ENCODE data around the gene ASTL. TPM values are rescaled to one million over a fixed set of nuclear protein-coding genes. Genes with fewer than 3 reads are reported as not detected.

The ASTL gene
- polyA plus RNA-seq, 2 donors: 0.26 to 0.32 TPM

- no peaks in the 10 kb centered on the region for H3K36me3 ChIP-seq (ENCODE audit: control insufficient read depth in 2 of 2, insufficient read depth in 2 of 2, low read length in 1 of 2)
- 59 to 60% methylated on average over 7 of the region's 7 CpGs for WGBS, 2 donors
- no peaks in the 10 kb centered on the region for H3K27me3 ChIP-seq (ENCODE audit: control insufficient read depth in 1 of 2, insufficient read depth in 2 of 2, low read length in 2 of 2)
- H3K4me1 ChIP-seq (ENCODE audit: control insufficient read depth in 2 of 2, insufficient read depth in 2 of 2, low read length in 1 of 2): peaks cover 3 to 6% of the 10 kb centered on the region in 2 donors
- no peak overlapping the region for H3K4me3 ChIP-seq (ENCODE audit: low read depth in 1 of 2, low read length in 2 of 2)
- H3K9me3 ChIP-seq (ENCODE audit: control insufficient read depth in 2 of 2, insufficient read depth in 1 of 2, low read depth in 1 of 2, low read length in 1 of 2): peaks cover 0 to 4% of the 10 kb centered on the region in 2 donors
- no peak overlapping the region for H3K27ac ChIP-seq (ENCODE audit: low read depth in 2 of 2, low read length in 1 of 2)
Observed at GRCh38 chr2:96120991-96121390, 17.3 kb downstream of the ASTL start.

GRCh38 chr2:96120091-96120720, 18.1 kb downstream of the ASTL start:
- Histone ChIP-seq H3K27ac (ENCODE audit: low read depth in 2 of 2, low read length in 1 of 2) (no peak overlapping the region), H3K4me1 (ENCODE audit: control insufficient read depth in 2 of 2, insufficient read depth in 2 of 2, low read length in 1 of 2) (peaks cover 3 to 8% of the 10 kb centered on the region in 2 donors), H3K36me3 (ENCODE audit: control insufficient read depth in 2 of 2, insufficient read depth in 2 of 2, low read length in 1 of 2) (no peaks in the 10 kb centered on the region), H3K27me3 (ENCODE audit: control insufficient read depth in 1 of 2, insufficient read depth in 2 of 2, low read length in 2 of 2) (no peaks in the 10 kb centered on the region), H3K9me3 (ENCODE audit: control insufficient read depth in 2 of 2, insufficient read depth in 1 of 2, low read depth in 1 of 2, low read length in 1 of 2) (peaks cover 0 to 9% of the 10 kb centered on the region in 2 donors), H3K4me3 (ENCODE audit: low read depth in 1 of 2, low read length in 2 of 2) (no peak overlapping the region)
- WGBS, 2 donors: 46 to 56% methylated on average over 11 of the region's 11 CpGs

- H3K4me1 ChIP-seq (ENCODE audit: control insufficient read depth in 2 of 2, insufficient read depth in 2 of 2, low read length in 1 of 2): peaks cover 3 to 8% of the 10 kb centered on the region in 2 donors
- H3K27me3 ChIP-seq (ENCODE audit: control insufficient read depth in 1 of 2, insufficient read depth in 2 of 2, low read length in 2 of 2): no peaks in the 10 kb centered on the region
- peaks cover 0 to 9% of the 10 kb centered on the region in 2 donors for H3K9me3 ChIP-seq (ENCODE audit: control insufficient read depth in 2 of 2, insufficient read depth in 1 of 2, low read depth in 1 of 2, low read length in 1 of 2)
- H3K36me3 ChIP-seq (ENCODE audit: control insufficient read depth in 2 of 2, insufficient read depth in 2 of 2, low read length in 1 of 2): no peaks in the 10 kb centered on the region
- H3K27ac ChIP-seq (ENCODE audit: low read depth in 2 of 2, low read length in 1 of 2): no peak overlapping the region
- no peak overlapping the region for H3K4me3 ChIP-seq (ENCODE audit: low read depth in 1 of 2, low read length in 2 of 2)
- WGBS, 2 donors: 90 to 96% methylated on average over 5 of the region's 5 CpGs
Observed at GRCh38 chr2:96119389-96119751, 18.9 kb downstream of the ASTL start.

GRCh38 chr2:96118698-96119388, 19.5 kb downstream of the ASTL start:
- Histone ChIP-seq H3K9me3 (ENCODE audit: control insufficient read depth in 2 of 2, insufficient read depth in 1 of 2, low read depth in 1 of 2, low read length in 1 of 2) (peaks cover 0 to 9% of the 10 kb centered on the region in 2 donors), H3K4me3 (ENCODE audit: low read depth in 1 of 2, low read length in 2 of 2) (no peak overlapping the region), H3K4me1 (ENCODE audit: control insufficient read depth in 2 of 2, insufficient read depth in 2 of 2, low read length in 1 of 2) (peaks cover 3 to 8% of the 10 kb centered on the region in 2 donors), H3K27ac (ENCODE audit: low read depth in 2 of 2, low read length in 1 of 2) (no peak overlapping the region), H3K36me3 (ENCODE audit: control insufficient read depth in 2 of 2, insufficient read depth in 2 of 2, low read length in 1 of 2) (no peaks in the 10 kb centered on the region), H3K27me3 (ENCODE audit: control insufficient read depth in 1 of 2, insufficient read depth in 2 of 2, low read length in 2 of 2) (no peaks in the 10 kb centered on the region)
- WGBS, 2 donors: 55 to 66% methylated on average over 13 of the region's 13 CpGs

- Histone ChIP-seq H3K4me1 (ENCODE audit: control insufficient read depth in 2 of 2, insufficient read depth in 2 of 2, low read length in 1 of 2) (peaks cover 3 to 8% of the 10 kb centered on the region in 2 donors), H3K9me3 (ENCODE audit: control insufficient read depth in 2 of 2, insufficient read depth in 1 of 2, low read depth in 1 of 2, low read length in 1 of 2) (peaks cover 0 to 9% of the 10 kb centered on the region in 2 donors), H3K27ac (ENCODE audit: low read depth in 2 of 2, low read length in 1 of 2) (no peak overlapping the region), H3K27me3 (ENCODE audit: control insufficient read depth in 1 of 2, insufficient read depth in 2 of 2, low read length in 2 of 2) (no peaks in the 10 kb centered on the region), H3K36me3 (ENCODE audit: control insufficient read depth in 2 of 2, insufficient read depth in 2 of 2, low read length in 1 of 2) (no peaks in the 10 kb centered on the region), H3K4me3 (ENCODE audit: low read depth in 1 of 2, low read length in 2 of 2) (no peak overlapping the region)
- WGBS, 2 donors: 41 to 46% methylated on average over 17 of the region's 17 CpGs
Observed at GRCh38 chr2:96117701-96118588, 20.4 kb downstream of the ASTL start.

GRCh38 chr2:96116879-96117533, 21.3 kb downstream of the ASTL start:
- 1% methylated on average over 50 to 62 of the region's 62 CpGs for WGBS, 2 donors
- peak overlapping the region in 1 of 2 donors; percentile 3 for H3K27ac ChIP-seq (ENCODE audit: low read depth in 2 of 2, low read length in 1 of 2)
- no peaks in the 10 kb centered on the region for H3K27me3 ChIP-seq (ENCODE audit: control insufficient read depth in 1 of 2, insufficient read depth in 2 of 2, low read length in 2 of 2)

GRCh38 chr2:96116424-96116878, 21.9 kb downstream of the ASTL start, which contains the start of gene ADRA2B:
Gene ADRA2B, minus strand, starts transcription at chr2:96116571. Its CDS starts 422 bp downstream, at chr2:96116149.
- Histone ChIP-seq H3K4me1 (ENCODE audit: control insufficient read depth in 2 of 2, insufficient read depth in 2 of 2, low read length in 1 of 2) (peaks cover 3 to 8% of the 10 kb centered on the region in 2 donors), H3K36me3 (ENCODE audit: control insufficient read depth in 2 of 2, insufficient read depth in 2 of 2, low read length in 1 of 2) (no peaks in the 10 kb centered on the region), H3K4me3 (ENCODE audit: low read depth in 1 of 2, low read length in 2 of 2) (peak within 1 kb of the TSS; percentile 58 to 66), H3K9me3 (ENCODE audit: control insufficient read depth in 2 of 2, insufficient read depth in 1 of 2, low read depth in 1 of 2, low read length in 1 of 2) (peaks cover 0 to 9% of the 10 kb centered on the region in 2 donors), H3K27ac (ENCODE audit: low read depth in 2 of 2, low read length in 1 of 2) (peak within 1 kb of the TSS in 1 of 2 donors; percentile 3), H3K27me3 (ENCODE audit: control insufficient read depth in 1 of 2, insufficient read depth in 2 of 2, low read length in 2 of 2) (no peaks in the 10 kb centered on the region)
- WGBS, 2 donors: 0 to 1% methylated on average over 37 to 64 of the region's 64 CpGs

More at GRCh38 chr2:96116879-96117533, 21.3 kb downstream of the ASTL start:
- H3K9me3 ChIP-seq (ENCODE audit: control insufficient read depth in 2 of 2, insufficient read depth in 1 of 2, low read depth in 1 of 2, low read length in 1 of 2): peaks cover 0 to 9% of the 10 kb centered on the region in 2 donors
- H3K36me3 ChIP-seq (ENCODE audit: control insufficient read depth in 2 of 2, insufficient read depth in 2 of 2, low read length in 1 of 2): no peaks in the 10 kb centered on the region
- peaks cover 3 to 8% of the 10 kb centered on the region in 2 donors for H3K4me1 ChIP-seq (ENCODE audit: control insufficient read depth in 2 of 2, insufficient read depth in 2 of 2, low read length in 1 of 2)
- peak overlapping the region; percentile 58 to 66 for H3K4me3 ChIP-seq (ENCODE audit: low read depth in 1 of 2, low read length in 2 of 2)

GRCh38 chr2:96115631-96116423, 22.5 kb downstream of the ASTL start:
- Histone ChIP-seq H3K9me3 (ENCODE audit: control insufficient read depth in 2 of 2, insufficient read depth in 1 of 2, low read depth in 1 of 2, low read length in 1 of 2) (peaks cover 0 to 6% of the 10 kb centered on the region in 2 donors), H3K27me3 (ENCODE audit: control insufficient read depth in 1 of 2, insufficient read depth in 2 of 2, low read length in 2 of 2) (no peaks in the 10 kb centered on the region), H3K4me1 (ENCODE audit: control insufficient read depth in 2 of 2, insufficient read depth in 2 of 2, low read length in 1 of 2) (peaks cover 3 to 8% of the 10 kb centered on the region in 2 donors), H3K4me3 (ENCODE audit: low read depth in 1 of 2, low read length in 2 of 2) (peak overlapping the region; percentile 58 to 66), H3K36me3 (ENCODE audit: control insufficient read depth in 2 of 2, insufficient read depth in 2 of 2, low read length in 1 of 2) (no peaks in the 10 kb centered on the region), H3K27ac (ENCODE audit: low read depth in 2 of 2, low read length in 1 of 2) (no peak overlapping the region)
- WGBS, 2 donors: 51 to 52% methylated on average over 68 to 77 of the region's 77 CpGs
